T follicular helper cell (primary cell): Measurements from ENCODE around the gene FAM50B.
"Not testable (repeated sequence)": the region's sequence is repeated elsewhere in the genome, so short reads cannot be mapped to it uniquely, and the experiment has no call there.

ENCODE experiments used
- DNase-seq: peaks from one replicate; pipeline ENCODE4 v3.0.0-alpha.2; 2020; ENCODE audit warnings: low read depth

The FAM50B gene

GRCh38 chr6:3848380-3848779, 793 bp upstream of the FAM50B start:
- no peak for DNase-seq

DNA sequence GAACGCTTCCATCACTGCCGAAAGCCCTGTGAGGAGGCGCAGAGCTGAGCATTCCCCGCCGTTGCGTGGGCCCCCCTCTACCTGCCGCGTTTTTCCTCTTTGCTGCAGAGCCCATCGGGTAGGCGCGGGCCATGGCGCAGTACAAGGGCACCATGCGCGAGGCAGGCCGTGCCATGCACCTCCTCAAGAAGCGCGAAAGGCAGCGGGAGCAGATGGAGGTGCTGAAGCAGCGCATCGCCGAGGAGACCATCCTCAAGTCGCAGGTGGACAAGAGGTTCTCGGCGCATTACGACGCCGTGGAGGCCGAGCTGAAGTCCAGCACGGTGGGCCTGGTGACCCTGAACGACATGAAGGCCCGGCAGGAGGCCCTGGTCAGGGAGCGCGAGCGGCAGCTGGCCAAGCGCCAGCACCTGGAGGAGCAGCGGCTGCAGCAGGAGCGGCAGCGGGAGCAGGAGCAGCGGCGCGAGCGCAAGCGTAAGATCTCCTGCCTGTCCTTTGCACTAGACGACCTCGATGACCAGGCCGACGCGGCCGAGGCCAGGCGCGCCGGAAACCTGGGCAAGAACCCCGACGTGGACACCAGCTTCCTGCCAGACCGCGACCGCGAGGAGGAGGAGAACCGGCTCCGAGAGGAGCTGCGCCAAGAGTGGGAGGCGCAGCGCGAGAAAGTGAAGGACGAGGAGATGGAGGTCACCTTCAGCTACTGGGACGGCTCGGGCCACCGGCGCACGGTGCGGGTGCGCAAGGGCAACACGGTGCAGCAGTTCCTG, 693 bp downstream of the FAM50B start:
- DNase-seq, result no peak

DNA sequence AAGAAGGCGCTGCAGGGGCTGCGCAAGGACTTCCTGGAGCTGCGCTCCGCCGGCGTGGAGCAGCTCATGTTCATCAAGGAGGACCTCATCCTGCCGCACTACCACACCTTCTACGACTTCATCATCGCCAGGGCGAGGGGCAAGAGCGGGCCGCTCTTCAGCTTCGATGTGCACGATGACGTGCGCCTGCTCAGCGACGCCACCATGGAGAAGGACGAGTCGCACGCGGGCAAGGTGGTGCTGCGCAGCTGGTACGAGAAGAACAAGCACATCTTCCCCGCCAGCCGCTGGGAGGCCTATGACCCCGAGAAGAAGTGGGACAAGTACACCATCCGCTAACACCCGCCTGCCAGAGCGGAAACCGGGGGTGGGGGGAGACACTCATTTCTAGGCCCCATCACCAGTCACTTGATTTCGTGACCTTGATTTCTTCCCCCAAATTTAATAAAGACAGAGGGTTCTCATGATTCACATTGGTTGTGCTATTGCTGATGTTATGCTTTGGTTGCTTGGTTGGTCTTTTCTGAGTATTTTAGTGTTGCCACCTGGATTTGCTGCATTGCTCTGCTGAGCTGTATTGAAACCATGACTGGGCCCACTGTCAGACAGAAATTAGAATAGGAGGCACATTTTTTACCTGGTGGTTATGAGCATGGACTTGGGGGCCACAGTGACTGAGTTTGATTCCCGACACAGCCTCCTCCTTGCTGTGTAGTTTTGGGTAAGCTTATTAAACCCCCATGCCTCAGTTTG, 1.5 kb downstream of the FAM50B start:
- DNase-seq, result no peak

DNA sequence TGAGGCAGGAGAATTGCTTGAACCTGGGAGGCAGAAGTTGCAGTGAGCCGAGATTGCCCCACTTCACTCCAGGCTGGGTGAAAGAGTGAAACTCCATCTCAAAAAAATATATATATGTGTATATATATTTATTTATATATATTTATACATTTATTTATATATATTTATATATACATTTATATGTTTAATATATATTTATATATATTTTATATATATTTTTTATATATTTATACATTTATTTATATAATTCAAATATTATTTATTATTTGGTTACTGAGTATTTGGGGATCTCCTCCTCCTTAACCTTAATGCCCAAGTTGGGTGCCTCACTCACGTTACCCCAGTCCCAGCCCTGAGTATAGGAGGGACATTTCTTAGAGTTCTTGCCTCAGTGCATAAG, 2.7 kb downstream of the FAM50B start:
- DNase-seq, result no peak

- no peak for DNase-seq
Measured at GRCh38 chr6:3852391-3852790, 3.2 kb downstream of the FAM50B start.

- no peak for DNase-seq
Measured at GRCh38 chr6:3855866-3856265, 6.7 kb downstream of the FAM50B start.

DNA sequence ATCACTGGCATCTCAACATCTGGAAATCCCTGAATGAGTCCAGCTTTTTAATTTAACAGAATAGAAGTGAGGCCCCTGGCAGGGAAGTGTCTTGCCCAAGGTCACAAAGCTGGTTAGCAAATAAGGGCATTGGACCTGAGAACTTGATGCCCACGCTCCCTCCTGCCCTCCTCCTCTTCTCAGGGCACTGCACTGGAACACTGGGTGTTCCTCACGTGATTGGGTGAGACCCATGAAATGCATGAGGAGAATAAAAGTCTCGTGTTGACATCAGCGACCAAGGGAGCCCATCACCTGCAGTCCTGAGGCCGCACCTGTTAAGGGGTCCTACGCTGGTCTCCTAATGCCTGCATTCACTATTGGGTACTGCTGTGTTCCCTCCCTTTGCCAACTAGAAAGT, 7.4 kb downstream of the FAM50B start:
- DNase-seq, result no peak

DNA sequence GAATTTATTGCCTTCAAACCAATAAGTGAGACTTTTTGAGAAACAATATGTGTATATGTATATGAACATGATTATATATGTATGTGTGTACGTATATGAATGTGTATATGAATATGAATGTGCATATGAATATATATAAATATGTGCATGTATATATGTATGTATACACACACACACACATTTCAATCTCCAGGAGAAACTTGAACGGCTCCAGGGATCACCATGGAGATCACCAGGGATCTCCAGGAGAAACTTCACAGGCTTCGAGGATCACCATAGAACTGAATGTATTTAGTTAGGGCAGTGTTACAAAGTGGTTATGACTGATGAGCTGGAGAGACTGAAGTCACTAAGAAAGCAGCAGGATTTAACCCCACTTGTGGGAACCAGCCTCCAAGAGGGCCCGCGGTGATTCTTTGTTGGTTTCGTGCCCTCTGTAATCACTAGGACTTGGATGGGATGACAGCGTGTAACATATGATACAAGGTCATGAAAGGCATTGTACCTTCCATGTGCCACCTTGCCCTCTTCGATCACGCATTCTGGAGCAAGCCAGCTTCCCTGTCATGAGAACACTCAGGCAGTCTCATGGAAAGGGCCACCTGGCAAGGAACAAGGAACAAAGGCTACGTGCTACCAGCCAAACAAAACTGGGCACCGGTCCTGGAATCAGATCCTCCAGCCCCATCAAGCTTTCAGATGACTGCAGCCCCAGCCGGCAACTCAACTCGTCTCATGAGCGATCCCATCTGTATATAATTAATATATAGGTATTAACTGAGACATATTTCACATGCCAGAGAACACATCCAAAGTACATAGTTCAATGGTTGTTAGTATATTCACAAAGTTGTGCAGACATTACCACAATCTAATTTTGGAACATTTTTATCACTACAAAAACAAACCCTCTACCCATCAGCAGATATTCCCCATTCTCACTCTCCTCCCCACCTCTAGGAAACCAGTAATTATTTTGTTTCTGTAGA, 8.6 kb downstream of the FAM50B start:
- DNase-seq, result no peak

DNA sequence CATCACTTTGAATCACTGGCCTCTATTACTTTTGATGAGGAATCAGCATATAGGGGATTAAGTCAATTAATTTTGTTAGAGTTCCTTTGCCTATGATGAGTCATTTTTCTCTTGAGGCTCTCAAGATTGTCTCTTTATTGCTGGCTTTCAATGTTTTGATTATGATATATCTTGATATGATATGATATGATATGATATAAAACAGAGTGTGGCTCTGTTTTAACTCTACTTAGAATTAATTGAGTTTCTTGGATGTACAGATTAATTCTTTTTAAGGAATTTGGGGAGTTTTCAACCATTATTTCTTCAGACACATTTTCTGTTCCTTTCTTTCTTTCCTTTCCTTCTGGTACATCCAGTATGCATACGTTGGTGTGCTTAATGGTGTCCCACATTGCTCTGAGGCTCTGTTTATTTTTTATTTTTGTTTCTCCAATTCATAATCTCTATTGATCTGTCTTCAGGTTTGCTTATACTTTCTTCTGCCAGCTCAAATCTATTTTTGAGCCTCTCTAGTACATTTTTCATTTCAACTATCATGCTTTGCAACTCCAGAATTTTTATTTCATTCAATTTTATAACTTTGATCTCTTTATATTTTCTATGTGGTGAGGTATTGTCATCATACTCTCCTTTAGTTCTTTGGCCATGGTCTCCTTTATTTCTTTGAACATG, 10.8 kb downstream of the FAM50B start:
- DNase-seq, result no peak

DNA sequence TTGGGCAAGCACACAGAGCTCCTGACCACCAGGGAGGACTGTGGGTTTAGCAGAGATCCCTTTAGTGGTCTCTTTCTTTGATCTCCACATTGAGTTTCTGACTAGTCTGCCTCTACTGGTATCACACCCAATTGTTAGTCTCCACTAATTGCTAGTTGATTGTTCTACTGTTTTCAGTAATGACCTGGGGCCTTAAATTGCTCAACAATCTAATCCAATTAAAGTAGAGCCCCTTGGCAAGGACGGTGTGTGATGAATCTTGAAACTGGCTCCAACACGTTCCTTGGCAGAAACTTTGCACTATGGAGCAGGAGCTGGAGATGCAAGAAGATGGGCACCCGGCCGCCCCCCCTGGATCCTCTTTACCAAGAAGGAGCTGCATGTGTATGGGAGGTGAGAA, 12.3 kb downstream of the FAM50B start:
- no peak for DNase-seq

DNA sequence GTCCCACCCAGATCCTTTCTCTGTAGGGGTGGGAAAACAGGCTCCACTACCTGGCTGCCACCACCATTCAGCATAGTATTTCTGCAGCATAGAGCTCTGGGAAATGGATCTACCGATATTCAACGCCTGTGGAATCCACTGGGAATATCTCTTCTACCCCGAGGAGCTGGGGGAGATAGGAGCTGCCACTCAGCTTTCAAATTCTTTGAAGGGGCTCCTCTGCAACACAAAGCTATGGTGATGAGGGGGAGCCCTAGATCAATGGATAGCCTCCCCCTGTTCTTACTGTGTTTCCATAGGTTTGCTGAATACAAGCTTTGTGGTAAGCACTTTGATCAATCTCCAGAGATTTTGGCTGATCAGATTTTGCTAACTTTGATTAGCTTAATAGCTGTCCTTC, 12.9 kb downstream of the FAM50B start:
- DNase-seq, result no peak

DNA sequence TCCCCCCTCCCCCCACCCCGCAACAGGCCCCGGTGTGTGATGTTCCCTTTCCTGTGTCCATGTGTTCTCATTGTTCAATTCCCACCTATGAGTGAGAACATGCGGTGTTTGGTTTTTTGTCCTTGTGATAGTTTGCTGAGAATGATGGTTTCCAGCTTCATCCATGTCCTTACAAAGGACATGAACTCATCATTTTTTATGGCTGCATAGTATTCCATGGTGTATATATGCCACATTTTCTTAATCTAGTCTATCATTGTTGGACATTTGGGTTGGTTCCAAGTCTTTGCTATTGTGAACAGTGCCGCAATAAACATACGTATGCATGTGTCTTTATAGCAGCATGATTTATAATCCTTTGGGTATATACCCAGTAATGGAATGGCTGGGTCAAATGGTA, 14.1 kb downstream of the FAM50B start:
- not testable (repeated sequence) for DNase-seq

DNA sequence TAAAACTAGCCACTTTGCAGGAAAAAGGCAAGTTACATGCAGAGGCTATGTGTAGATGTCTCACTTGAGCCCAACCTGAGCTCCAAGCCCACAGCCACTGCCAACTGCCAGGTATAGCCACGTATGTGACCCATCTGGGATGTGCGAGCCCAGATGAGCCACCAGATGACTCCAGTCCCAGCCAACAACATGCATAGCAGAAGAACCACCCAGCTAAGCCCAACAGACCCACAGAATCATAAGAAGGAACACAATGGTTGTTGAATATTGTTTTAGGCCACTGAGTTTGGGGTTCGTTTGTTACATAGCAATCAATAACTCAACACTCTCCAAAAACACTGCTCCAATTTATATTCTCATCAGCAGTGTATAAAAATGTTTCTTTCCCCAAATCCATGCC, 16.3 kb downstream of the FAM50B start:
- no peak for DNase-seq

DNA sequence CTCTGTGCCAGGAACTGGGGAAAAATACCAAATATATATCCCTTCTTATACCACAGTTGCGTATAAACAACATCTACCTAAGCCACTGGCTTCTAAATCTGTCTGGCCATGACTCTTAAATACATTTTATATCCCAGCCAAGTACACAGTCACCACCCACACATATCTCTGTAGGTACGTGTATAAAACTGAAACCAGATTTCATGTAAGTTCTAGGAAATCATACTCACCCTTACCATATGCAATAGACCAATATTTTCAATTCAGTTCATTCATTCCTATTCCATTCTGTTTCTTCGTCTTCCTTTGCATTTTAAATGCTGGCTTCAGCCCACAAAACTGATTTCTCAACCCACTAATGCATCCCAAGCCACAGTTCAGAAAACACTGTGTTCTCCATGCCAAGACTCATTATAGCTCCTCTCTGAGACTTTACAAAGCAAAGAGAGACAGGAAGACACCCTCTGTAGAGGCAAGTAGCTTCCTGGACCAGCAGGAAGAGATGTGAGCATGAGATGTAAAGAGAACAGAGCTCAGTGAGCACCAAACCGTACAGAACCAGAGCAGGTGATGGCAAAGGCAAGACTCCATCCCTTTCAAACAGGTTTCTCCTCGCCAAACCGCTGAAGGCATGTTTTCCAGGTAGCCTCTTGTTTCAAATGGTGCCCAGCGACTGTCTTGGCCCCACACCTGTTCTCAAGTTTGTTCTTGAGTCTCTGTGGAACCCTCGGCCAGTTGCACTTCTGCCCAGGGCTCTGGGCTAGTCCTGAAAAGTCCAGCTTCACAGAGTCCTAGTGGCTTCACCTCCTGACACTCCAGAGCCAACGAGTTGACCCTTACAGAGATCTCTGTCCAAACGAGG, 18.7 kb downstream of the FAM50B start:
- DNase-seq, result no peak

- DNase-seq, result no peak
Measured at GRCh38 chr6:3868544-3868943, 19.4 kb downstream of the FAM50B start.

- no peak for DNase-seq
Measured at GRCh38 chr6:3869284-3869631, 20.1 kb downstream of the FAM50B start.

GRCh38 chr6:3869632-3870527, 20.7 kb downstream of the FAM50B start:
- no peak for DNase-seq

DNA sequence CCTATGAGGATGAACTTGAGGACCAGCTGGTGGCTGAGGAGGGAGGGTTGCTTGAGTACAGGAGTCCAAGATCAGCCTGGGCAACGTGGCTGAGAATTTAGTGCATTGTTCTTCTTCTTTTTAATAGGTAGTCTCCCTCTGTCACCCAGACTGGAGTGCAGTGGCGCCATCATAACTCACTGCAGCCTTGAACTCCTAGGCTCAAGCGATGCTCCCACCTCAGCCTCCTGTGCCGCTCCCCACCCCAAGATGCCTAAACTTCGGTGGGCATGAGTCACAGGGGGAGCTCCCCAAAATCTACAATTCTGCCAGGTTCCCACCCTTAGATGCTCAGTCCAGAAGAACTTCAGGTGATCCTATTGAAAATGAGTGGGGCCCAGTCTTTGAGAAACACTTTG, 21.4 kb downstream of the FAM50B start:
- DNase-seq, result no peak

GRCh38 chr6:3871515-3871914, 22.3 kb downstream of the FAM50B start:
- DNase-seq, result no peak

DNA sequence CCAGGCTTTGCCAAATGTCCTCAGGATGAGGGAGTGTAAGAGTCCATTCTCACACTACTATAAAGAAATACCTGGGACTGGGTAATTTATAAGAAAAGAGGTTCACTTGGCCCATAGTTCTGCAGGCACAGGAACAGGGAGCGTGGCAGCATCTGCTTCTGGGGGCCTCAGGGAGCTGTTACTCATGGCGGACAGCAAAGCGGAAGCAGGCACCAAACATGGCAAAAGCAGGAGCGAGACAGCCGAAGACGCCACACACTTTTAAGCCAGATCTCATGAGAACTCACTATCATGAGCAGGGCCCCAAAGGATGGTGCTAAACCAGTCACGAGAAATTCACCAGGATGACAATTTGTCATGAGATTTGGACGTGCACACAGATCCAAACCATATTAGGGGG, 22.8 kb downstream of the FAM50B start:
- DNase-seq, result no peak
